ACHN (cell line): ENCODE results near the gene IL2RA.

Source experiments
- DNase-seq: peaks from one replicate; pipeline ENCODE4 v3.0.0-alpha.2; 2015
- in situ Hi-C: cut with HindIII; loops from 2 replicates; pipeline ENCODE4 v1.10.0; 2017; ENCODE audit warnings: low sequenced_read_pairs, low pct_ligation_motif_present, low pct_unique_long_range_greater_than_20kb

IL2RA gene

GRCh38 chr10:6086375-6087233 lies 24.4 kb upstream of the IL2RA start:
- DNase-seq = peak; percentile 80
- in situ Hi-C loops = no loop called here

- in situ Hi-C loops = no loop called here
These were observed 21.6 kb upstream of the IL2RA start for GRCh38 chr10:6083523-6084475.

GRCh38 chr10:6082496-6083395 lies 20.6 kb upstream of the IL2RA start:
- in situ Hi-C loops = no loop called here
- DNase-seq = no peak

More at GRCh38 chr10:6083523-6084475, 21.6 kb upstream of the IL2RA start:
- DNase-seq = no peak

GRCh38 chr10:6080417-6080973 lies 18.3 kb upstream of the IL2RA start:
- no peak for DNase-seq
- in situ Hi-C loops = no loop called here

- in situ Hi-C loops = no loop called here
- DNase-seq = no peak
These were observed 16.9 kb upstream of the IL2RA start for GRCh38 chr10:6079044-6079443.

- DNase-seq = no peak
- in situ Hi-C loops = no loop called here
These were observed 15.0 kb upstream of the IL2RA start for GRCh38 chr10:6077071-6077675.

- in situ Hi-C loops = no loop called here
- no peak for DNase-seq
These were observed 12.5 kb upstream of the IL2RA start for GRCh38 chr10:6074489-6075301.

GRCh38 chr10:6072215-6072934 lies 10.2 kb upstream of the IL2RA start:
- in situ Hi-C loops = no loop called here
- no peak for DNase-seq

- DNase-seq = no peak
- in situ Hi-C loops = no loop called here
These were observed 9.3 kb upstream of the IL2RA start for GRCh38 chr10:6071181-6072175.

- DNase-seq = no peak
- in situ Hi-C loops = no loop called here
These were observed 8.5 kb upstream of the IL2RA start for GRCh38 chr10:6070660-6071059.

- in situ Hi-C loops = no loop called here
- no peak for DNase-seq
These were observed 7.1 kb upstream of the IL2RA start for GRCh38 chr10:6069081-6069931.

GRCh38 chr10:6068422-6068821 lies 6.3 kb upstream of the IL2RA start:
- in situ Hi-C loops = no loop called here
- no peak for DNase-seq

GRCh38 chr10:6068006-6068405 lies 5.8 kb upstream of the IL2RA start:
- in situ Hi-C loops = no loop called here
- DNase-seq = no peak

GRCh38 chr10:6067457-6067856 lies 5.3 kb upstream of the IL2RA start:
- in situ Hi-C loops = no loop called here
- DNase-seq = no peak

GRCh38 chr10:6065835-6066234 lies 3.7 kb upstream of the IL2RA start:
- in situ Hi-C loops = no loop called here
- DNase-seq = no peak
